ENCODE data around the gene PCSK4. TPM values are rescaled to one million over a fixed set of nuclear protein-coding genes. Genes with fewer than 3 reads are reported as not detected.

Gene PCSK4
- total and polyA plus RNA-seq, 9 of the 15 experiments (the other 6 are each of a cell fraction or from before 2014, with no cell fraction given) = 0.01 to 9.1 (median 2.1) TPM; not detected in 1

DNA sequence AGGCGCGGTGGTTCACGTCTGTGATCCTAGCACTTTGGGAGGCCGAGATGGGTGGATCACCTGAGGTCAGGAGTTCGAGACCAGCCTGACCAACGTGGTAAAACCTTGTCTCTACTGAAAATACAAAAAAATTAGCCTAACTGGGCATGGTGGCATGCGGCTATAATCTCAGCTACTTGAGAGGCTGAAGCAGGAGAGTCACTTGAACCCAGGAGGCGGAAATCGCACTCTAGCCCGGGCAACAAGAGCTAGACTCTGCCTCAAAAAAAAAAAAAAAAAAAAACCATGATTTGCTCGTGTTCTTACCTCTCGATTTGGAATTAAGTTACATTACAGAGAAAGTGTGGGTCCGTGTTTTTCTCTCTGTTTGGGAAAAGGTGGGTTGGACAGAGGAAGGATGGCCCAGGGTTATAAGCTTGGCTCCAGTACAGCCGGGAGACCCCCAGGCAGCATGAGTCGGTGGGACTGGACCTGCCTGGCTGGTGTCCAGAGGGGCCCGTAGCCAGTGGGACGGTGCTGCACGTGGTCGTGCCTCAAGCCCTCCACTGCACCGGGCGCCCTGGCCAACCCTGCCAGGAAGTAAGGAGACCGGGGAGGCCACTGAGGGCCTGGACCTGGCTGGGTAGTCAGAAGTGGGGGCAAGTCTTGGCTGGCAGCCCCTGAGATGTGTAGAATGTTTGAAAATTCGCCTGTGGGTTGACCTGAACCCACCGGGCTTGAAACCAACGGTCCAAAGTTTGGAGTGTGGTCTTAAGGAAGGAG, 48.3 kb downstream of the PCSK4 start:
- H3K9me1 ChIP-seq (ENCODE audit: control insufficient read depth, insufficient read depth, low read length) = no peaks in the 10 kb centered on the region
- in situ Hi-C loops (cut with MboI) (no loop called here), intact Hi-C loops (cut with micrococcal nuclease) (loop anchor here (10.0 kb wide), 1 partner anchor 167 kb away; the partner anchor contains the start of gene FAM174C)
- no peak overlapping the region for H2AFZ ChIP-seq (ENCODE audit: low read depth, low read length)
- peak overlapping the region; percentile 47 to 100 for H3K9ac ChIP-seq (ENCODE audit: insufficient read depth in 1 of 2, low read depth in 2 of 2, low read length in 2 of 2)
- H3K27ac ChIP-seq (ENCODE audit: extremely low read depth, low read depth, low read length) = peak overlapping the region; percentile 73
- POLR2A ChIA-PET = interaction anchor here (0.6 to 1.9 kb wide), 5 partner anchors 9 to 124 kb away, joined by 3 to 9 read pairs (median 3); no protein-coding TSS in a partner anchor
- 68% methylated on average over 23 of the region's 25 CpGs for WGBS (ENCODE audit: insufficient coverage, low coverage, missing lambda C conversion rate)
- ATAC-seq (no peak), FAIRE-seq (no peak), DNase-seq (ENCODE audit: extremely low read depth in 1 of 4, low spot score in 3 of 4) (no peak)
- peaks cover 40 to 91% of the 10 kb centered on the region in 2 experiments for H3K4me1 ChIP-seq (replicated peaks in 1 of 2; ENCODE audit: control insufficient read depth in 2 of 2, insufficient read depth in 2 of 2, low read length in 2 of 2)
- CTCF ChIA-PET (ENCODE audit: low intra/inter-chr PET ratio) = no interaction called here
- peaks cover 28% of the 10 kb centered on the region for H4K20me1 ChIP-seq (replicated peaks; ENCODE audit: control insufficient read depth, insufficient read depth, low read length)
- peaks cover 46% of the 10 kb centered on the region for H3K79me2 ChIP-seq (ENCODE audit: control insufficient read depth, insufficient read depth, low read length)
- no peaks in the 10 kb centered on the region for H3K9me3 ChIP-seq (replicated peaks; ENCODE audit: control insufficient read depth, insufficient read depth, low read depth, low read length)
- no TSS peak for BruUV-seq (replicated peaks)
- H3K27me3 ChIP-seq (ENCODE audit: control insufficient read depth in 2 of 2, insufficient read depth in 2 of 2, low read length in 2 of 2) = no peaks in the 10 kb centered on the region; a peak in 1 of 5 replicates
- H3K4me3 ChIP-seq = no peak overlapping the region
- TF ChIP-seq STAT5A (IDR thresholded peaks at IDR 0.05; ENCODE audit: borderline replicate concordance, low read length) (no peak), SIRT6 (IDR thresholded peaks at IDR 0.05; ENCODE audit: low read depth, low read length) (peak; percentile 19), RBFOX2 (IDR thresholded peaks at IDR 0.05; ENCODE audit: low read depth, low read length) (peak; percentile 66), PHF21A (IDR thresholded peaks at IDR 0.05; ENCODE audit: borderline replicate concordance, low read depth) (no peak), SUPT5H (IDR thresholded peaks at IDR 0.05) (peak; percentile 46; the same call in 1 of the 2 replicates), NFIC (IDR thresholded peaks at IDR 0.05) (peak; percentile 36; the same call in 1 of the 2 replicates), MTF1 (CRISPR knock-in tag; IDR thresholded peaks at IDR 0.05; ENCODE audit: borderline replicate concordance) (no peak), POLR2A (conservative IDR thresholded peaks at IDR 0.05) (peak; percentile 50; the same call in 1 of the 2 replicates), POLR2G (IDR thresholded peaks at IDR 0.05; ENCODE audit: low read depth, low read length) (peak; percentile 69), RBM22 (IDR thresholded peaks at IDR 0.05; ENCODE audit: low read depth, low read length, poor library complexity, severe bottlenecking) (peak; percentile 77)
- H3K36me3 ChIP-seq (ENCODE audit: control insufficient read depth, insufficient read depth, low read length) = peaks cover 38% of the 10 kb centered on the region
- H3K4me2 ChIP-seq (ENCODE audit: insufficient read depth, low read length) = peak overlapping the region; percentile 48; the same call in 1 of the 2 replicates
